ENCODE data around the gene CDC42.

CDC42 gene

DNA sequence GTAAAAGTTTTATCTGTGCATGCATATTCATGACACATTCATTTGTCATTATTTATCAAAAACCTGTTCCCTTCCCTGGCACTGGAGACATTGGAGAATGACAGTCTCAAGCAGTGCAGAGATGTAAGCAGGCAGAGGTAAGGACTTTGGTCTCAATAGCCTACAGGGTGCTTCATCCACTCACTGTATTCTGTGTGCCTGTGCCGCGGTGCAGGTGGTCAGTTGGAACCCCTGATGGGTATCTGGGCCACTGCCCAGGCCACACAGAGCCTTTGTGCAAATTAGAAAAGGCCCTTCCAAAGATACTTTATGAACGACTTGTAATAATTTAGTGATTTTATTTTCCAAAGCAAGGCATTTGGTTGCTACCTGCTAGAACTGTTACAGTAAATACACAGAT is 44.0 kb downstream of the CDC42 start:
- no peaks in the 10 kb centered on the region for H3F3A ChIP-seq (ENCODE audit: low read depth)
- H3K27me3 ChIP-seq (ENCODE audit: insufficient read depth, low read length, poor library complexity, severe bottlenecking) = no peaks in the 10 kb centered on the region
- no peak for TF ChIP-seq EZH2phosphoT487 (IDR thresholded peaks at IDR 0.05; ENCODE audit: borderline replicate concordance)
- TF ChIP-seq, protein P1, sequence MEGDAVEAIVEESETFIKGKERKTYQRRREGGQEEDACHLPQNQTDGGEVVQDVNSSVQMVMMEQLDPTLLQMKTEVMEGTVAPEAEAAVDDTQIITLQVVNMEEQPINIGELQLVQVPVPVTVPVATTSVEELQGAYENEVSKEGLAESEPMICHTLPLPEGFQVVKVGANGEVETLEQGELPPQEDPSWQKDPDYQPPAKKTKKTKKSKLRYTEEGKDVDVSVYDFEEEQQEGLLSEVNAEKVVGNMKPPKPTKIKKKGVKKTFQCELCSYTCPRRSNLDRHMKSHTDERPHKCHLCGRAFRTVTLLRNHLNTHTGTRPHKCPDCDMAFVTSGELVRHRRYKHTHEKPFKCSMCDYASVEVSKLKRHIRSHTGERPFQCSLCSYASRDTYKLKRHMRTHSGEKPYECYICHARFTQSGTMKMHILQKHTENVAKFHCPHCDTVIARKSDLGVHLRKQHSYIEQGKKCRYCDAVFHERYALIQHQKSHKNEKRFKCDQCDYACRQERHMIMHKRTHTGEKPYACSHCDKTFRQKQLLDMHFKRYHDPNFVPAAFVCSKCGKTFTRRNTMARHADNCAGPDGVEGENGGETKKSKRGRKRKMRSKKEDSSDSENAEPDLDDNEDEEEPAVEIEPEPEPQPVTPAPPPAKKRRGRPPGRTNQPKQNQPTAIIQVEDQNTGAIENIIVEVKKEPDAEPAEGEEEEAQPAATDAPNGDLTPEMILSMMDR (conservative IDR thresholded peaks at IDR 0.05; ENCODE audit: low read length) = no peak
- no peaks in the 10 kb centered on the region for H3K9me3 ChIP-seq (ENCODE audit: insufficient read depth, low read depth, low read length)
- no peaks in the 10 kb centered on the region for H3K9me2 ChIP-seq (replicated peaks; ENCODE audit: low read depth, low read length)
- H3K4me3 ChIP-seq (ENCODE audit: low read length, poor library complexity, severe bottlenecking) = no peak overlapping the region
- no peak overlapping the region for H3K4me2 ChIP-seq (ENCODE audit: low read depth, low read length, poor library complexity, severe bottlenecking)
- H3K4me1 ChIP-seq (ENCODE audit: insufficient read depth, low read length, poor library complexity, severe bottlenecking) = peaks cover 6% of the 10 kb centered on the region
- no peak overlapping the region for H2AFZ ChIP-seq (ENCODE audit: low read length)
- H3K79me2 ChIP-seq (ENCODE audit: insufficient read depth, low read length) = peaks cover 32% of the 10 kb centered on the region
- no peak overlapping the region for H3K9ac ChIP-seq (ENCODE audit: low read depth, low read length, poor library complexity, severe bottlenecking)
- H4K20me1 ChIP-seq (ENCODE audit: insufficient read depth, low read length, poor library complexity, severe bottlenecking) = peaks cover 18% of the 10 kb centered on the region
- peaks cover 56% of the 10 kb centered on the region; the same call in 1 of the 2 replicates for H3K36me3 ChIP-seq (ENCODE audit: insufficient read depth, low read length)

DNA sequence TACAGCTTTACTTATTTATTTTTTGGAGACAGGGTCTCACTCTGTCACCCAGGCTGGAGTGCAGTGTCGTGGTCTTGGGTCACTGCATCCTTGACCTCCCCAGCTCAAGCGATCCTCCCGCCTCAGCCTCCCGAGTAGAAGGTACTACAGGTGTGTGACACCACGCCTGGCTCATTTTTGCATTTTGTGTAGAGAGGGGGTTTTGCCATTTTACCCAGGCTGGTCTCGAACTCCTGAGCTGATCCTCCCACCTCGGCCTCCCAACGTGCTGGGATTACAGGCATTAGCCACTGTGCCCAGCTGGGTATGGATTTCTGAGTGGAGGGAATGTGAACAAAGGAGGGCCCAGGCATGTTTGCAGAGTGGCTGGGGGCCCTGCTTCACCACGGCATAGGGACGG is 46.2 kb downstream of the CDC42 start:
- H3K9me2 ChIP-seq (replicated peaks; ENCODE audit: low read depth, low read length) = no peaks in the 10 kb centered on the region
- no peak overlapping the region for H2AFZ ChIP-seq (ENCODE audit: low read length)
- no peaks in the 10 kb centered on the region for H3K4me1 ChIP-seq (ENCODE audit: insufficient read depth, low read length, poor library complexity, severe bottlenecking)
- no peak overlapping the region for H3K4me2 ChIP-seq (ENCODE audit: low read depth, low read length, poor library complexity, severe bottlenecking)
- no peak overlapping the region for H3K4me3 ChIP-seq (ENCODE audit: low read length, poor library complexity, severe bottlenecking)
- no peaks in the 10 kb centered on the region for H3K9me3 ChIP-seq (ENCODE audit: insufficient read depth, low read depth, low read length)
- no peak overlapping the region for H3K9ac ChIP-seq (ENCODE audit: low read depth, low read length, poor library complexity, severe bottlenecking)
- H3F3A ChIP-seq (ENCODE audit: low read depth) = no peaks in the 10 kb centered on the region
- H4K20me1 ChIP-seq (ENCODE audit: insufficient read depth, low read length, poor library complexity, severe bottlenecking) = peaks cover 7% of the 10 kb centered on the region
- TF ChIP-seq, protein P1 (conservative IDR thresholded peaks at IDR 0.05; ENCODE audit: low read length) = no peak
- TF ChIP-seq EZH2phosphoT487 (IDR thresholded peaks at IDR 0.05; ENCODE audit: borderline replicate concordance) = no peak
- H3K36me3 ChIP-seq (ENCODE audit: insufficient read depth, low read length) = peaks cover 44% of the 10 kb centered on the region; the same call in 1 of the 2 replicates
- no peaks in the 10 kb centered on the region for H3K27me3 ChIP-seq (ENCODE audit: insufficient read depth, low read length, poor library complexity, severe bottlenecking)
- H3K79me2 ChIP-seq (ENCODE audit: insufficient read depth, low read length) = peaks cover 16% of the 10 kb centered on the region; the same call in 1 of the 2 replicates

DNA sequence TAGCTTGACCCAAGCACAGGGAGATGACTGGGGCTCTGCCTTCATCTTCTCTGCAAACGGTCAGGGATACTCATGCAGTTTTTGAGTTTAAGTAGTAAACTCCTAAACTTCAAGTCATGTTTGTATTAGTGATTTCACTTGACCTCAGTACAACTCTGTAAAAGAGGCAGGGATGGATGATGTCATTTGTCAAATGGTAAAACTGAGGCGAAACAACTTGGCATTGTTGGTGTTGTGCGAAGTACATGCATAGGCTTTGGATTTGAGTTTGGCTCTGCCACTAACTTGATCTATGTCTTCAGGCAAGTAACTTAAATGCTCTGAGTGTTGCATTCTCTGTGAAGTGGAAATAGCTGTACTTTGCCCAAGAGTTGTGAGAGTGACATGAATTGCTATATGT is 47.7 kb downstream of the CDC42 start:
- TF ChIP-seq, protein P1 (conservative IDR thresholded peaks at IDR 0.05; ENCODE audit: low read length) = no peak
- TF ChIP-seq EZH2phosphoT487 (IDR thresholded peaks at IDR 0.05; ENCODE audit: borderline replicate concordance) = no peak
- H3K9ac ChIP-seq (ENCODE audit: low read depth, low read length, poor library complexity, severe bottlenecking) = no peak overlapping the region
- H3K4me1 ChIP-seq (ENCODE audit: insufficient read depth, low read length, poor library complexity, severe bottlenecking) = peaks cover 8% of the 10 kb centered on the region
- H3K9me2 ChIP-seq (replicated peaks; ENCODE audit: low read depth, low read length) = no peaks in the 10 kb centered on the region
- H4K20me1 ChIP-seq (ENCODE audit: insufficient read depth, low read length, poor library complexity, severe bottlenecking) = peaks cover 15% of the 10 kb centered on the region
- H3K79me2 ChIP-seq (ENCODE audit: insufficient read depth, low read length) = peaks cover 9% of the 10 kb centered on the region; the same call in 1 of the 2 replicates
- no peak overlapping the region for H3K4me2 ChIP-seq (ENCODE audit: low read depth, low read length, poor library complexity, severe bottlenecking)
- H3K9me3 ChIP-seq (ENCODE audit: insufficient read depth, low read depth, low read length) = no peaks in the 10 kb centered on the region
- H3F3A ChIP-seq (ENCODE audit: low read depth) = no peaks in the 10 kb centered on the region
- no peak overlapping the region for H3K4me3 ChIP-seq (ENCODE audit: low read length, poor library complexity, severe bottlenecking)
- H3K27me3 ChIP-seq (ENCODE audit: insufficient read depth, low read length, poor library complexity, severe bottlenecking) = no peaks in the 10 kb centered on the region
- peaks cover 34% of the 10 kb centered on the region; the same call in 1 of the 2 replicates for H3K36me3 ChIP-seq (ENCODE audit: insufficient read depth, low read length)
- no peak overlapping the region for H2AFZ ChIP-seq (ENCODE audit: low read length)
